GM19099 (cell line): ENCODE data around the gene PLCD1.

Experiments used
- POLR2A ChIP-seq: IDR thresholded peaks from 3 replicates; pipeline ENCODE4 v1.6.1; 2011; ENCODE audit warnings: low read depth; ENCODE audit not compliant: insufficient read length; ENCODE audit errors: extremely low read depth

PLCD1 gene

GRCh38 chr3:38029400-38030125 is at the start of gene PLCD1:
Gene PLCD1 (minus strand): TSS chr3:38029642. CDS start chr3:38029539, 103 bp downstream.
- TF ChIP-seq POLR2A, result no peak

GRCh38 chr3:38070013-38070412 is 40.6 kb upstream of the PLCD1 start:
- no peak for TF ChIP-seq POLR2A

GRCh38 chr3:38067508-38068233 is 38.2 kb upstream of the PLCD1 start:
- TF ChIP-seq POLR2A, result no peak

- no peak for TF ChIP-seq POLR2A
These were observed 33.4 kb upstream of the PLCD1 start for GRCh38 chr3:38062809-38063208.

- no peak for TF ChIP-seq POLR2A
These were observed 30.1 kb upstream of the PLCD1 start for GRCh38 chr3:38059591-38059990.

- TF ChIP-seq POLR2A, result no peak
These were observed 29.7 kb upstream of the PLCD1 start for GRCh38 chr3:38059148-38059547.

GRCh38 chr3:38054499-38055001 is 25.1 kb upstream of the PLCD1 start:
- TF ChIP-seq POLR2A, result no peak

GRCh38 chr3:38051131-38051530 is 21.7 kb upstream of the PLCD1 start:
- no peak for TF ChIP-seq POLR2A

- no peak for TF ChIP-seq POLR2A
These were observed 20.1 kb upstream of the PLCD1 start for GRCh38 chr3:38049358-38050126.

GRCh38 chr3:38047896-38048295 is 18.5 kb upstream of the PLCD1 start:
- no peak for TF ChIP-seq POLR2A

- TF ChIP-seq POLR2A, result no peak
These were observed 17.4 kb upstream of the PLCD1 start for GRCh38 chr3:38046821-38047220.

GRCh38 chr3:38046027-38046426 is 16.6 kb upstream of the PLCD1 start:
- TF ChIP-seq POLR2A, result no peak

GRCh38 chr3:38043486-38043885 is 14.0 kb upstream of the PLCD1 start:
- TF ChIP-seq POLR2A, result no peak

GRCh38 chr3:38040401-38040800 is 11.0 kb upstream of the PLCD1 start:
- TF ChIP-seq POLR2A, result no peak

GRCh38 chr3:38039899-38040261 is 10.4 kb upstream of the PLCD1 start:
- no peak for TF ChIP-seq POLR2A
